Natural killer cell (primary cell): ENCODE results near the gene TCFL5. TPM values are rescaled to one million over a fixed set of nuclear protein-coding genes. Genes with fewer than 3 reads are reported as not detected.
A peak's percentile ranks its signal among the peaks of the same experiment; 100 is the strongest.

ENCODE experiments used
- ATAC-seq, 3 donors: fragments of 150-1000 bp in 2 of 3; fragments of 200-7000 bp in 1 of 3; cut with Tn5 transposase; 1 replicate in 1 of 3; 2 replicates in 2 of 3; pipeline ENCODE4 v1.10.0; 2021; ENCODE audit warnings: mild to moderate bottlenecking in 2 of 3, moderate library complexity in 2 of 3
- DNase-seq, 2 donors: peaks; one replicate each; pipeline versions ENCODE4 v3.0.0 to v3.0.0-alpha.2; 2013 to 2021; ENCODE audit warnings: mixed read lengths in 1 of 2
- H3K27ac ChIP-seq: one replicate; pipeline ENCODE4 v1.5.1; 2013; ENCODE audit warnings: mild to moderate bottlenecking, low read length
- H3K27me3 ChIP-seq: one replicate; pipeline ENCODE4 v1.6.1; 2013; ENCODE audit warnings: low read length; ENCODE audit not compliant: control insufficient read depth, insufficient read depth
- H3K36me3 ChIP-seq: one replicate; pipeline ENCODE4 v1.6.1; 2013; ENCODE audit warnings: low read length; ENCODE audit not compliant: control insufficient read depth, insufficient read depth
- H3K4me1 ChIP-seq: one replicate; pipeline ENCODE4 v1.6.1; 2013; ENCODE audit warnings: low read length; ENCODE audit not compliant: control insufficient read depth, insufficient read depth
- H3K4me3 ChIP-seq: one replicate; pipeline ENCODE4 v1.5.1; 2013; ENCODE audit warnings: low read length
- H3K9me3 ChIP-seq: one replicate; pipeline ENCODE4 v1.6.1; 2013; ENCODE audit warnings: low read length; ENCODE audit not compliant: control insufficient read depth, insufficient read depth
- H3K27ac Mint-ChIP-seq, 2 donors: one replicate each; pipeline ENCODE4 v1.8.0; 2022; ENCODE audit warnings: mild to moderate bottlenecking in 2 of 2, mixed read lengths in 2 of 2, moderate library complexity in 1 of 2
- H3K27me3 Mint-ChIP-seq, 2 donors: one replicate each; pipeline ENCODE4 v1.8.0; 2022; ENCODE audit warnings: low read depth in 2 of 2, mixed read lengths in 2 of 2
- H3K36me3 Mint-ChIP-seq: one replicate; pipeline ENCODE4 v1.8.0; 2022; ENCODE audit warnings: mixed read lengths
- H3K4me1 Mint-ChIP-seq, 2 donors: one replicate each; pipeline ENCODE4 v1.8.0; 2022; ENCODE audit warnings: mixed read lengths in 2 of 2
- H3K4me3 Mint-ChIP-seq: one replicate; pipeline ENCODE4 v1.8.0; 2022; ENCODE audit warnings: mild to moderate bottlenecking, moderate library complexity, mixed read lengths
- H3K9me3 Mint-ChIP-seq, 2 donors: one replicate each; pipeline ENCODE4 v1.8.0; 2022; ENCODE audit warnings: mixed read lengths in 2 of 2
- WGBS: methylation state at CpG from one replicate; pipeline ENCODE4 v1.1.7; 2013; ENCODE audit warnings: missing lambda C conversion rate; ENCODE audit not compliant: insufficient coverage; 5-methylcytosine and 5-hydroxymethylcytosine counted together
- intact Hi-C: fragments of 100-400 bp; cut with micrococcal nuclease; formaldehyde crosslinking; loops from one replicate; pipeline ENCODE4 v1.14.2; 2022
- total RNA-seq, 4 donors: library from RNA; stranded (reverse); fragments of 120-200 nt in 1 of 4; gene quantifications; one replicate each; pipeline versions ENCODE4 v1.2.3 to v1.2.4, GENCODE V29; 2013 to 2022
- TF ChIP-seq, protein P1 (sequence below): fragments of 200-600 bp; IDR thresholded peaks from one replicate; pipeline ENCODE4 v1.8.0; 2022; ENCODE audit warnings: antibody characterized with exemption

Gene TCFL5
- total RNA-seq, 3 donors from 2014 or later (not counting 1 experiment from before 2014, with no cell fraction given), result 5.1 to 8.0 (median 6.4) TPM

DNA sequence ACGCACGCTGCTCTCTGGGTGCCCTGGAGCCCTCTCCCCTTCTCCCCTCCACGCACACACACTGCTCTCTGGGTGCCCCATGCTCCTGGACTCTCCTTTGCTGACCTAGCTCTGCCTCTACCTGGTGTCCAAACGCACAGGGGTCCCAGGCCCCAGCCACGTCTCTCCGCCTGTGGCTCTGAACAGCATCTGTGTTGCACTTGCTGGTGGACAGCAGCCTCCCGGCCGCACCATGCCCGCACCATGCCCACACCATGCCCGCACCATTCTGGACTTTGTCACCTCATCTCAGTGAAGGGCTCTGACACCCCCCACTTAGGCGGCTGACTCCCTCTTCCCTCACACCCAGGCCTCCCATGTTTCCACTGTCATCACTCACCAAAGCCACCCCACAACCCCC lies 21.8 kb downstream of the TCFL5 start:
- WGBS, result 91% methylated on average over 11 of the region's 11 CpGs
- Mint-ChIP-seq H3K4me3 (no peak overlapping the region), H3K27me3 (no peaks in the 10 kb centered on the region), H3K27ac (no peak overlapping the region), H3K9me3 (no peaks in the 10 kb centered on the region), H3K36me3 (no peaks in the 10 kb centered on the region), H3K4me1 (peaks cover 0 to 10% of the 10 kb centered on the region in 2 donors)
- no peaks in the 10 kb centered on the region for H3K27me3 ChIP-seq
- no peak overlapping the region for H3K4me3 ChIP-seq
- intact Hi-C loops, result no loop called here
- no peak for ATAC-seq
- no peak for DNase-seq
- H3K9me3 ChIP-seq, result no peaks in the 10 kb centered on the region
- no peak overlapping the region for H3K27ac ChIP-seq
- TF ChIP-seq, protein P1, sequence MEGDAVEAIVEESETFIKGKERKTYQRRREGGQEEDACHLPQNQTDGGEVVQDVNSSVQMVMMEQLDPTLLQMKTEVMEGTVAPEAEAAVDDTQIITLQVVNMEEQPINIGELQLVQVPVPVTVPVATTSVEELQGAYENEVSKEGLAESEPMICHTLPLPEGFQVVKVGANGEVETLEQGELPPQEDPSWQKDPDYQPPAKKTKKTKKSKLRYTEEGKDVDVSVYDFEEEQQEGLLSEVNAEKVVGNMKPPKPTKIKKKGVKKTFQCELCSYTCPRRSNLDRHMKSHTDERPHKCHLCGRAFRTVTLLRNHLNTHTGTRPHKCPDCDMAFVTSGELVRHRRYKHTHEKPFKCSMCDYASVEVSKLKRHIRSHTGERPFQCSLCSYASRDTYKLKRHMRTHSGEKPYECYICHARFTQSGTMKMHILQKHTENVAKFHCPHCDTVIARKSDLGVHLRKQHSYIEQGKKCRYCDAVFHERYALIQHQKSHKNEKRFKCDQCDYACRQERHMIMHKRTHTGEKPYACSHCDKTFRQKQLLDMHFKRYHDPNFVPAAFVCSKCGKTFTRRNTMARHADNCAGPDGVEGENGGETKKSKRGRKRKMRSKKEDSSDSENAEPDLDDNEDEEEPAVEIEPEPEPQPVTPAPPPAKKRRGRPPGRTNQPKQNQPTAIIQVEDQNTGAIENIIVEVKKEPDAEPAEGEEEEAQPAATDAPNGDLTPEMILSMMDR, result no peak
- no peaks in the 10 kb centered on the region for H3K36me3 ChIP-seq
- peaks cover 21% of the 10 kb centered on the region for H3K4me1 ChIP-seq

DNA sequence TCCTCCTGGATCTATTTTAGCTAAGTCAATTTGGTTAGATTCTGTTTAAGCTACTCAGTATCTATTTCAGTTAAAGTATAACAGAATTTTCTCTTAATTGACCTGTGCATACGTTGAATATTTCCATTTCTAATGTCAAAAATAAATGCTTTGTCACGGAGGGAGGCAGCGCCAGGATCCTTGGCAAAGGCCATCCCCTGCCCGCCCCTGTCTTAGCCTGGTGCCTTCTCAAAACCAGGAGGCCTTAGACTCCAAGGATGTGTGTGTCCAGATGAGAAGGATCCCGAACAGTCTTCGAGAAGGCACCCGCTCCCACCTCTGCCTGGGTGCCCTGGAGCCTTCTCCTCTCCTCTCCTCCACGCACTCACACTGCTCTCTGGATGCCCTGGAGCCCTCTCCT lies 22.4 kb downstream of the TCFL5 start:
- TF ChIP-seq, protein P1, result no peak
- Histone ChIP-seq H3K4me1 (peaks cover 21% of the 10 kb centered on the region), H3K4me3 (no peak overlapping the region), H3K9me3 (no peaks in the 10 kb centered on the region), H3K36me3 (no peaks in the 10 kb centered on the region), H3K27ac (no peak overlapping the region), H3K27me3 (no peaks in the 10 kb centered on the region)
- no peak for DNase-seq
- Mint-ChIP-seq H3K27me3 (no peaks in the 10 kb centered on the region), H3K27ac (no peak overlapping the region), H3K9me3 (no peaks in the 10 kb centered on the region), H3K36me3 (no peaks in the 10 kb centered on the region), H3K4me1 (peaks cover 0 to 10% of the 10 kb centered on the region in 2 donors), H3K4me3 (no peak overlapping the region)
- no peak for ATAC-seq
- intact Hi-C loops, result no loop called here
- 89% methylated on average over 8 of the region's 8 CpGs for WGBS

DNA sequence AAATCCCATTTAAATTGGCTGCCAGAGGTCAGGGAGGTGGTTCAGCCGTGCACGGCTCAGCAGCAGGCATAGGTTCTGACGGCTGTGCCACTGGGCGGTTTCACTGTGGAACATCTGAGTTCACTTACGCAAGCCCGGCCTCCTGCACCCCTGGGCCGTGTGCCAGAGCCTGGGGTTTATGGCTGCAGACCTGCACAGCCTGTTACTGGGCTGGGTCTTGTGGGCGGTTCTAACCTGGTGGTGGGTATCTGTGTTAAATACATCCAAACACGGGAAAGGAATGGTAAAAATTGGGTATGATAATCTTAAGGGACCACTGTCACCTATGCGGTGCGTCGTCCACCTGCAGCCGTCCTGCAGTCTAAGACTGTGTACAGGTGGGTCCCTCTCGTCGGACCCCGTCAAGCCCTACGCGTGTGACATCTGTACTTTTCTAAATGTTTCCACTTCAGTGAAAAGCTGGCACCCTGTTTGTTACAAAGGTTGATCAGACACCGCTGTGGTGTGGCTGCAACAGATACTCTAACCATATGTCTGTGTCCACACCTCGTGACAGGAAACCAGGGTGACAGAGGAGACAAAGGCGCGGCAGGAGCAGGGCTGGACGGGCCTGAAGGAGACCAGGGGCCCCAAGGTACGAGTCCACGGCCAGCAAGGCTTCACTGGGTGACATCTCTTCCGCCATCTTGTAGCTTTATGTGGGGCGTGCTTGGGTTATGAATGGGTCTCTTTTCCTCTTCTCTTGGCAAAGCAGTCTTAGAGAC lies 23.3 kb downstream of the TCFL5 start:
- Histone ChIP-seq H3K27me3 (no peaks in the 10 kb centered on the region), H3K4me1 (peaks cover 21% of the 10 kb centered on the region), H3K4me3 (no peak overlapping the region), H3K9me3 (no peaks in the 10 kb centered on the region), H3K27ac (peak overlapping the region; percentile 38), H3K36me3 (no peaks in the 10 kb centered on the region)
- DNase-seq, result no peak
- TF ChIP-seq, protein P1, result no peak
- Mint-ChIP-seq H3K36me3 (no peaks in the 10 kb centered on the region), H3K27me3 (no peaks in the 10 kb centered on the region), H3K4me1 (peaks cover 0 to 10% of the 10 kb centered on the region in 2 donors), H3K27ac (peak overlapping the region in 1 of 2 donors; percentile 24), H3K4me3 (no peak overlapping the region), H3K9me3 (no peaks in the 10 kb centered on the region)
- intact Hi-C loops, result no loop called here
- 63% methylated on average over 27 of the region's 27 CpGs for WGBS
- ATAC-seq, result peak; percentile 48 to 81 (median 80)

DNA sequence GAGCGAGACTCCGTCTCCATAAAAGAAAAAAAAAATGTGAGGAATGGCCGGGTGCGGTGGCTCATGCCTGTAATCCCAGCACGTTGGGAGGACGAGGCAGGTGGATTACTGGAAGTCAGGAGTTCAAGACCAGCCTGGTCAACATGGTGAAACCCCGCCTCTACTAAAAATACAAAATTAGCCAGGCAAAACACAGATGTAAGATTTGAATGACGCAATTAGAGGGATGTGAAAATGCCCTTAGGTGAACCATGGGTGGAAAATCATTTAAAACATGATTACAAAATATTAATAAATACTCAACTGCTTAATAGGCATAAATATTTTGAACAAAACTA lies 23.9 kb downstream of the TCFL5 start:
- Histone ChIP-seq H3K9me3 (no peaks in the 10 kb centered on the region), H3K27ac (peak overlapping the region; percentile 38), H3K36me3 (no peaks in the 10 kb centered on the region), H3K27me3 (no peaks in the 10 kb centered on the region), H3K4me1 (peaks cover 24% of the 10 kb centered on the region), H3K4me3 (no peak overlapping the region)
- ATAC-seq (no peak), DNase-seq (no peak)
- H3K27me3 Mint-ChIP-seq, result no peaks in the 10 kb centered on the region
- no peaks in the 10 kb centered on the region for H3K9me3 Mint-ChIP-seq
- TF ChIP-seq, protein P1, result no peak
- peaks cover 0 to 10% of the 10 kb centered on the region in 2 donors for H3K4me1 Mint-ChIP-seq
- 89% methylated on average over 6 of the region's 8 CpGs for WGBS
- no peak overlapping the region for H3K4me3 Mint-ChIP-seq
- intact Hi-C loops, result no loop called here
- H3K27ac Mint-ChIP-seq, result peak overlapping the region in 1 of 2 donors; percentile 24
- H3K36me3 Mint-ChIP-seq, result no peaks in the 10 kb centered on the region
